OCI-LY7 (cell line): ENCODE results near the gene UNC50. TPM values are rescaled to one million over a fixed set of nuclear protein-coding genes. Genes with fewer than 3 reads are reported as not detected.

ENCODE experiments used
- BruUV-seq: library from RNA; stranded (reverse); fragments of 400-500 nt; replicated peaks from 2 replicates; lab custom pipeline; 2021; lab: Mats Ljungman, UMichigan
- CTCF ChIA-PET: fragments of 300-600 bp; sonication (Branson Sonifier 250); formaldehyde crosslinking; loops from one replicate; lab custom pipeline; 2022; ENCODE audit warnings: antibody characterized with exemption; ENCODE audit not compliant: unreplicated experiment; lab: Charles Lee
- POLR2A ChIA-PET: fragments of 300-600 bp; sonication (Branson Sonifier 250); formaldehyde crosslinking; loops from one replicate; lab custom pipeline; 2022; ENCODE audit warnings: antibody characterized with exemption; lab: Charles Lee
- DNase-seq: peaks from one replicate; pipeline ENCODE4 v3.0.0-alpha.2; 2015; ENCODE audit warnings: low spot score
- H2AFZ ChIP-seq: fragments of 200-600 bp; sonication (generic), shearing (Covaris generic); 2 replicates; pipeline ENCODE4 v1.6.1; 2014; ENCODE audit warnings: mild to moderate bottlenecking, antibody characterized with exemption, low read length, moderate library complexity
- H3K27ac ChIP-seq: fragments of 200-600 bp; sonication (generic); 2 replicates; pipeline ENCODE4 v1.5.1; 2014; ENCODE audit warnings: mixed run types, low read depth, mild to moderate bottlenecking, moderate library complexity, low read length, inconsistent platforms; ENCODE audit not compliant: poor library complexity, severe bottlenecking
- H3K36me3 ChIP-seq: fragments of 200-600 bp; sonication (generic); 2 replicates; pipeline ENCODE4 v1.6.1; 2014; ENCODE audit warnings: mild to moderate bottlenecking, antibody characterized with exemption, low read length, moderate library complexity, mixed read lengths; ENCODE audit not compliant: insufficient read depth
- H3K4me1 ChIP-seq: fragments of 200-600 bp; sonication (generic); 2 replicates; pipeline ENCODE4 v1.5.1; 2014; ENCODE audit warnings: mild to moderate bottlenecking, low read length; ENCODE audit not compliant: insufficient read depth, poor library complexity, severe bottlenecking
- H3K4me2 ChIP-seq: fragments of 200-600 bp; sonication (generic); 2 replicates; pipeline ENCODE4 v1.6.1; 2014; ENCODE audit warnings: mild to moderate bottlenecking, low read length
- H3K4me3 ChIP-seq: fragments of 200-600 bp; sonication (generic); 2 replicates; pipeline ENCODE4 v1.5.1; 2014; ENCODE audit warnings: mild to moderate bottlenecking, low read depth, low read length; ENCODE audit not compliant: poor library complexity, severe bottlenecking
- H3K79me2 ChIP-seq: fragments of 200-600 bp; sonication (generic); 2 replicates; pipeline ENCODE4 v1.6.1; 2016; ENCODE audit warnings: low read depth, mild to moderate bottlenecking, low read length, moderate library complexity, mixed read lengths; ENCODE audit not compliant: insufficient read depth
- H3K9me2 ChIP-seq: fragments of 200-600 bp; sonication (generic); 2 replicates; pipeline ENCODE4 v1.6.1; 2016; ENCODE audit warnings: mild to moderate bottlenecking, low read length, mixed read lengths; ENCODE audit not compliant: insufficient read depth
- H3K9me3 ChIP-seq: fragments of 200-600 bp; sonication (generic); 2 replicates; pipeline ENCODE4 v1.6.1; 2014; ENCODE audit warnings: mild to moderate bottlenecking, mixed run types, low read length, mixed read lengths
- H4K20me1 ChIP-seq: fragments of 200-600 bp; sonication (generic); 2 replicates; pipeline ENCODE4 v1.6.1; 2014; ENCODE audit warnings: mild to moderate bottlenecking, antibody characterized with exemption, low read length, moderate library complexity, mixed read lengths; ENCODE audit not compliant: insufficient read depth
- CTCF ChIP-seq: fragments of 200-600 bp; sonication (generic); conservative IDR thresholded peaks from 2 replicates; pipeline ENCODE4 v1.5.1; 2014; ENCODE audit warnings: mild to moderate bottlenecking, antibody characterized with exemption, low read length, moderate library complexity, mixed read lengths
- EZH2phosphoT487 ChIP-seq: fragments of 200-600 bp; sonication (generic); IDR thresholded peaks from 2 replicates; pipeline ENCODE4 v1.6.1; 2018; ENCODE audit warnings: low read depth, borderline replicate concordance, mild to moderate bottlenecking, mixed run types, antibody characterized with exemption, low read length, moderate library complexity, mixed read lengths
- intact Hi-C: fragments of 100-400 bp; cut with micrococcal nuclease; formaldehyde crosslinking; loops from one replicate; pipeline ENCODE4 v1.10.0; 2022; ENCODE audit not compliant: unreplicated experiment
- total RNA-seq, 2 experiments: library from RNA; depleted of rRNA in 1 of 2; stranded (reverse); fragments of >200 nt in 1 of 2; shearing (Covaris generic) in 1 of 2; gene quantifications; 2 replicates each; pipeline ENCODE4 v1.2.3, GENCODE V29; 2014 to 2022

The UNC50 gene
- total RNA-seq, 2 experiments from 2014 or later = 24.4 to 33.3 TPM

DNA sequence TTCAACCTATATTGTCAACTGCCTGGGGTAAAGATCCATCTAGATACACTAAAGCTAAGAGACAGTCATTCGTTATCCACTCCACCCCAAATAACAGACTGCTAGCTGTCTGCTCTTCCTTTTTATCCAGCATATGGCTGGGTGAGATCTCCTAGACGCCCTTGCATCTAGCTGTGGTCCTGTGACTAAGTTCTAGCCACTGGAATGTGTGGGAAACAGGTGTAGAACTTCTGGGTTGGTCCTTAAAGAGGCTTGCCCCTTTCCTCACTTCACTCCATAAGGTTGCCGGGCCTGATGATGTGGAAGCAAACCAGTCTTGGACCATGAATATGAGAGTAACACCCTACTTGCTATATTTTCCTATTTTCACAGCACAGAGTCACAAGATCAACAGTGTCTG lies 3.3 kb upstream of the UNC50 start:
- no peak for TF ChIP-seq CTCF
- TF ChIP-seq EZH2phosphoT487 = no peak
- DNase-seq = no peak
- CTCF ChIA-PET = no interaction called here
- Histone ChIP-seq H4K20me1 (no peaks in the 10 kb centered on the region), H2AFZ (no peak overlapping the region), H3K9me2 (no peaks in the 10 kb centered on the region), H3K4me1 (peaks cover 21% of the 10 kb centered on the region), H3K79me2 (peaks cover 15% of the 10 kb centered on the region; the same call in 1 of the 2 replicates), H3K4me3 (no peak overlapping the region), H3K4me2 (no peak overlapping the region), H3K27ac (no peak overlapping the region), H3K9me3 (no peaks in the 10 kb centered on the region), H3K36me3 (peaks cover 22% of the 10 kb centered on the region; the same call in 1 of the 2 replicates)
- no TSS peak for BruUV-seq
- intact Hi-C loops = loop anchor here (10.0 kb wide), 1 partner anchor 160 kb away; the partner anchor contains the start of gene INPP4A
- POLR2A ChIA-PET = no interaction called here

- Histone ChIP-seq H3K27ac (no peak overlapping the region), H2AFZ (no peak overlapping the region), H3K4me1 (peaks cover 31% of the 10 kb centered on the region), H3K4me2 (peak overlapping the region; percentile 98; the same call in 1 of the 2 replicates), H3K36me3 (peaks cover 22% of the 10 kb centered on the region; the same call in 1 of the 2 replicates), H3K79me2 (peaks cover 23% of the 10 kb centered on the region; the same call in 1 of the 2 replicates), H3K9me2 (no peaks in the 10 kb centered on the region), H4K20me1 (no peaks in the 10 kb centered on the region), H3K9me3 (no peaks in the 10 kb centered on the region), H3K4me3 (no peak overlapping the region)
- BruUV-seq = no TSS peak
- no peak for DNase-seq
- intact Hi-C loops = loop anchor here (10.0 kb wide), 1 partner anchor 162 kb away; the partner anchor contains the start of gene INPP4A
- no peak for TF ChIP-seq EZH2phosphoT487
- TF ChIP-seq CTCF = no peak
- CTCF ChIA-PET = no interaction called here
- POLR2A ChIA-PET = interaction anchor here (0.5 kb wide), 1 partner anchor 446 kb away, joined by 3 read pairs; no protein-coding TSS in a partner anchor
Observed at GRCh38 chr2:98606431-98606830, 2.0 kb upstream of the UNC50 start.

- H4K20me1 ChIP-seq = no peaks in the 10 kb centered on the region
- TF ChIP-seq CTCF (no peak), EZH2phosphoT487 (no peak)
- H3K4me1 ChIP-seq = peaks cover 31% of the 10 kb centered on the region
- DNase-seq = peak; percentile 7
- no peaks in the 10 kb centered on the region for H3K9me3 ChIP-seq
- peaks cover 21% of the 10 kb centered on the region; the same call in 1 of the 2 replicates for H3K36me3 ChIP-seq
- peaks cover 23% of the 10 kb centered on the region; the same call in 1 of the 2 replicates for H3K79me2 ChIP-seq
- intact Hi-C loops = loop anchor here (10.0 kb wide), 1 partner anchor 162 kb away; the partner anchor contains the start of gene INPP4A
- ChIA-PET POLR2A (interaction anchor here (0.5 to 0.7 kb wide), 2 partner anchors 61 to 446 kb away, joined by 3 read pairs; no protein-coding TSS in a partner anchor), CTCF (interaction anchor here (0.6 kb wide), 1 partner anchor 45 kb away, joined by 3 read pairs; no protein-coding TSS in a partner anchor)
- BruUV-seq = no TSS peak
- peak overlapping the region; percentile 88 for H3K4me3 ChIP-seq
- H3K4me2 ChIP-seq = peak overlapping the region; percentile 98
- no peak overlapping the region for H3K27ac ChIP-seq
- no peaks in the 10 kb centered on the region for H3K9me2 ChIP-seq
- peak overlapping the region; percentile 78; the same call in 1 of the 2 replicates for H2AFZ ChIP-seq
Observed at GRCh38 chr2:98607104-98607503, 1.3 kb upstream of the UNC50 start.
